T-cell (primary cell): ENCODE results near the gene MCF2L. TPM values are rescaled to one million over a fixed set of nuclear protein-coding genes. Genes with fewer than 3 reads are reported as not detected.

ENCODE experiments used
- ATAC-seq, 4 experiments: fragments of 200-7000 bp in 3 of 4; fragments of 150-1000 bp in 1 of 4; cut with Tn5 transposase; replicated peaks in 1 of 4; 1 replicate in 3 of 4; 2 replicates in 1 of 4; pipeline ENCODE4 v1.10.0; 2021; ENCODE audit warnings: moderate library complexity in 3 of 4, mild to moderate bottlenecking in 2 of 4, moderate number of reproducible peaks in 1 of 4
- CTCF ChIA-PET, 2 donors: fragments of 300-600 bp; sonication (Branson Sonifier 250); formaldehyde crosslinking; loops; one replicate each; lab custom pipeline; 2022; ENCODE audit warnings: antibody characterized with exemption in 2 of 2; lab: Charles Lee
- POLR2A ChIA-PET, 2 donors: fragments of 300-600 bp; sonication (Branson Sonifier 250); formaldehyde crosslinking; loops; one replicate each; lab custom pipeline; 2022; ENCODE audit warnings: antibody characterized with exemption in 2 of 2; lab: Charles Lee
- DNase-seq, 35 experiments: peaks; one replicate each; pipeline versions ENCODE4 v3.0.0 to v3.0.0-alpha.2; 2013 to 2023
- H3K27ac ChIP-seq: one replicate; pipeline ENCODE4 v1.5.1; 2013; ENCODE audit warnings: low read length
- H3K27me3 ChIP-seq, 2 experiments: replicated peaks in 1 of 2; 1 replicate in 1 of 2; 2 replicates in 1 of 2; pipeline versions ENCODE4 v1.6.1 to v1.7.0; 2013; ENCODE audit warnings: low read length in 1 of 2, mixed read lengths in 1 of 2; ENCODE audit not compliant: control insufficient read depth in 2 of 2, insufficient read depth in 2 of 2; ENCODE audit errors: extremely low read depth in 1 of 2
- H3K36me3 ChIP-seq, 2 donors: 1 replicate in 1 of 2; 2 replicates in 1 of 2; pipeline versions ENCODE4 v1.6.1 to v1.7.0; 2013; ENCODE audit warnings: low read length in 1 of 2; ENCODE audit not compliant: control insufficient read depth in 2 of 2, insufficient read depth in 1 of 2; ENCODE audit errors: extremely low read depth in 1 of 2
- H3K4me1 ChIP-seq, 2 experiments: 1 replicate in 1 of 2; 2 replicates in 1 of 2; pipeline versions ENCODE4 v1.6.1 to v1.7.0; 2013; ENCODE audit warnings: low read length in 2 of 2, mixed read lengths in 1 of 2; ENCODE audit not compliant: insufficient read depth in 2 of 2, control insufficient read depth in 1 of 2; ENCODE audit errors: extremely low read depth in 1 of 2
- H3K4me3 ChIP-seq, 2 donors: 1 replicate in 1 of 2; 2 replicates in 1 of 2; pipeline versions ENCODE4 v1.5.1 to v1.7.0; 2013; ENCODE audit warnings: mild to moderate bottlenecking in 2 of 2, low read length in 1 of 2, moderate library complexity in 1 of 2; ENCODE audit not compliant: control insufficient read depth in 1 of 2; ENCODE audit errors: extremely low read depth in 1 of 2
- H3K9me3 ChIP-seq: 2 replicates; pipeline ENCODE4 v1.7.0; 2013
- H3K27ac Mint-ChIP-seq, 2 donors: one replicate each; pipeline ENCODE4 v1.8.0; 2020 to 2021; ENCODE audit warnings: mild to moderate bottlenecking in 2 of 2, mixed read lengths in 2 of 2
- H3K27me3 Mint-ChIP-seq, 2 donors: one replicate each; pipeline ENCODE4 v1.8.0; 2021 to 2022; ENCODE audit warnings: mixed read lengths in 2 of 2
- H3K36me3 Mint-ChIP-seq: one replicate; pipeline ENCODE4 v1.8.0; 2021; ENCODE audit warnings: mixed read lengths
- H3K4me1 Mint-ChIP-seq, 3 donors: one replicate each; pipeline ENCODE4 v1.8.0; 2020 to 2022; ENCODE audit warnings: mixed read lengths in 3 of 3, mild to moderate bottlenecking in 1 of 3
- H3K4me3 Mint-ChIP-seq, 3 donors: one replicate each; pipeline ENCODE4 v1.8.0; 2020 to 2022; ENCODE audit warnings: mild to moderate bottlenecking in 3 of 3, mixed read lengths in 3 of 3, moderate library complexity in 3 of 3
- H3K9me3 Mint-ChIP-seq, 3 donors: one replicate each; pipeline ENCODE4 v1.8.0; 2020 to 2022; ENCODE audit warnings: mixed read lengths in 3 of 3
- WGBS: methylation state at CpG from one replicate; pipeline ENCODE4 v1.1.5; 2013; ENCODE audit warnings: missing lambda C conversion rate; ENCODE audit not compliant: insufficient coverage; 5-methylcytosine and 5-hydroxymethylcytosine counted together
- total RNA-seq, 35 experiments: library from RNA in 6 of 35; stranded (reverse) in 6 of 35; fragments of 120-200 nt in 1 of 35; gene quantifications; one replicate each; pipeline versions ENCODE4 v1.2.1 to v1.2.4 and lab custom pipeline; 2013 to 2026

Gene MCF2L
- total RNA-seq, 5 donors from 2014 or later (not counting 1 experiment from before 2014, with no cell fraction given) = 18.2 to 30.0 (median 24.7) TPM

- Mint-ChIP-seq H3K9me3 (peaks cover 0 to 10% (median 8%) of the 10 kb centered on the region in 3 donors), H3K27ac (no peak overlapping the region), H3K4me1 (no peaks in the 10 kb centered on the region), H3K36me3 (peaks cover 43% of the 10 kb centered on the region), H3K4me3 (no peak overlapping the region), H3K27me3 (no peaks in the 10 kb centered on the region)
- POLR2A ChIA-PET = no interaction called here
- H3K27ac ChIP-seq = no peak overlapping the region
- H3K9me3 ChIP-seq = peaks cover 3% of the 10 kb centered on the region
- no peak overlapping the region for H3K4me3 ChIP-seq
- no peaks in the 10 kb centered on the region for H3K27me3 ChIP-seq
- DNase-seq (no peak), ATAC-seq (no peak)
- CTCF ChIA-PET = no interaction called here
- H3K36me3 ChIP-seq = peaks cover 3 to 10% of the 10 kb centered on the region in 2 donors
- H3K4me1 ChIP-seq = no peaks in the 10 kb centered on the region
- 97% methylated on average over 10 of the region's 11 CpGs for WGBS
Measured at GRCh38 chr13:113073942-113074341, 104.9 kb downstream of the MCF2L start.

DNA sequence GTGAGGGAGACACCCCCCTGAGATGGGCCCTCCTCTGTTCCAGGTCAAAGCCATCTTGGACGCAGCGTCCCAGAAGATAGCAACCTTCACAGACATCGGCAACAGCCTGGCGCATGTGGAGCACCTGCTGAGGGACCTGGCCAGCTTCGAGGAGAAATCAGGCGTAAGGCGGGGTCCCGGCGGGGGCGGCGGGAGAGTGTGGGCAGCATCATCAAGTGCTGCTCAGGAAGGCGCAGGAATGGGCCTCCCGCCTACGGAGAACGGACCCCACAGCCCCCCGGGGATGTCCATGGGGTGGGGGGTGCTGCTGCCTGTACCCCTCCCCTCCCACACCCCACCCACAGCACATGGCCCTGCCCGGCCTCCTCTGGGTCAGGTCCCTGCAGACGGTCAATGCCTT is 105.4 kb downstream of the MCF2L start:
- H3K27ac ChIP-seq = no peak overlapping the region
- WGBS = 96% methylated on average over 13 of the region's 18 CpGs
- H3K4me3 ChIP-seq = no peak overlapping the region
- H3K9me3 Mint-ChIP-seq = peaks cover 0 to 10% (median 8%) of the 10 kb centered on the region in 3 donors
- peaks cover 3% of the 10 kb centered on the region for H3K9me3 ChIP-seq
- ATAC-seq (no peak), DNase-seq (no peak)
- H3K27ac Mint-ChIP-seq = no peak overlapping the region
- H3K4me3 Mint-ChIP-seq = no peak overlapping the region
- no peaks in the 10 kb centered on the region for H3K4me1 Mint-ChIP-seq
- H3K36me3 ChIP-seq = peaks cover 3 to 10% of the 10 kb centered on the region in 2 donors
- H3K27me3 Mint-ChIP-seq = no peaks in the 10 kb centered on the region
- H3K27me3 ChIP-seq = no peaks in the 10 kb centered on the region
- ChIA-PET CTCF (no interaction called here), POLR2A (no interaction called here)
- H3K4me1 ChIP-seq = no peaks in the 10 kb centered on the region
- H3K36me3 Mint-ChIP-seq = peaks cover 43% of the 10 kb centered on the region

DNA sequence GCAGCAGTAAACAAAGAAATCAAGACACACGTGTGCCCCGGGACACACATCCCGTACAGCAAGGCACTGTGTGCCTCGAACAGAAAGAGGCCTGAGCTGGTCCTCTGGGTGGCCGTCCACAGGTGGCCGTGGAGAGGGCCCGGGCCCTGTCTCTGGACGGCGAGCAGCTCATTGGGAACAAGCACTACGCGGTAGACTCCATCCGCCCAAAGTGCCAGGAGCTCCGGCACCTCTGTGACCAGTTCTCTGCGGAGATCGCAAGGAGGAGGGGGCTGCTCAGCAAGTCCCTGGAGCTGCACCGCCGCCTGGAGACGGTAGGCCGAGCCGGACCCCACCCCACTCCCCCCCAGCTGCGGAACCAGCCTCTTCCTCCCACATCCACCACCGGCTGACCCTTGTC is 105.9 kb downstream of the MCF2L start:
- DNase-seq (no peak), ATAC-seq (no peak)
- H3K9me3 ChIP-seq = peaks cover 3% of the 10 kb centered on the region
- no peaks in the 10 kb centered on the region for H3K4me1 Mint-ChIP-seq
- H3K27ac Mint-ChIP-seq = no peak overlapping the region
- H3K9me3 Mint-ChIP-seq = peaks cover 0 to 10% (median 8%) of the 10 kb centered on the region in 3 donors
- H3K36me3 ChIP-seq = peaks cover 3 to 10% of the 10 kb centered on the region in 2 donors
- H3K27me3 ChIP-seq = no peaks in the 10 kb centered on the region
- no peaks in the 10 kb centered on the region for H3K27me3 Mint-ChIP-seq
- peaks cover 43% of the 10 kb centered on the region for H3K36me3 Mint-ChIP-seq
- ChIA-PET POLR2A (no interaction called here), CTCF (no interaction called here)
- H3K27ac ChIP-seq = no peak overlapping the region
- 89% methylated on average over 15 of the region's 22 CpGs for WGBS
- H3K4me3 Mint-ChIP-seq = no peak overlapping the region
- H3K4me1 ChIP-seq = no peaks in the 10 kb centered on the region
- no peak overlapping the region for H3K4me3 ChIP-seq

DNA sequence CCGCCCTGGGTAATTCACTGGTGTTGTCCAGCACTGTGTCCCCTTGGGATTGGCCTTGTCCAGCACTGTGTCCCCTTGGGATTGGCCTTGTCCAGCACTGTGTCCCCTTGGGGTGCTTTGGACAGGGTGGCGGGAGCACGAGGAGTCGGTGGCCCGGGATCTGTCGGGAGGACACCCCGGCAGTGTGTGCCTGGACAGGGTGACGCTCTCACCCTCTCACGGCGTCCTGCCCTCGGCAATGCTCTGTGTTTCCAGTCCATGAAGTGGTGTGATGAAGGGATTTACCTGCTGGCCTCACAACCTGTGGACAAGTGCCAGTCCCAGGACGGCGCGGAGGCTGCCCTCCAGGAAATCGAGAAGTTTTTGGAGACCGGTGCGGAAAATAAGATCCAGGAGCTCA is 106.7 kb downstream of the MCF2L start:
- WGBS = 100% methylated on average over 17 of the region's 17 CpGs
- H3K9me3 Mint-ChIP-seq = peaks cover 0 to 10% (median 8%) of the 10 kb centered on the region in 3 donors
- ChIA-PET CTCF (no interaction called here), POLR2A (no interaction called here)
- H3K27ac Mint-ChIP-seq = no peak overlapping the region
- H3K27ac ChIP-seq = no peak overlapping the region
- peaks cover 3% of the 10 kb centered on the region for H3K9me3 ChIP-seq
- ATAC-seq (no peak), DNase-seq (no peak)
- H3K27me3 Mint-ChIP-seq = no peaks in the 10 kb centered on the region
- H3K4me1 Mint-ChIP-seq = no peaks in the 10 kb centered on the region
- H3K4me1 ChIP-seq = no peaks in the 10 kb centered on the region
- no peak overlapping the region for H3K4me3 Mint-ChIP-seq
- peaks cover 3 to 10% of the 10 kb centered on the region in 2 donors for H3K36me3 ChIP-seq
- no peaks in the 10 kb centered on the region for H3K27me3 ChIP-seq
- H3K36me3 Mint-ChIP-seq = peaks cover 37% of the 10 kb centered on the region
- no peak overlapping the region for H3K4me3 ChIP-seq

DNA sequence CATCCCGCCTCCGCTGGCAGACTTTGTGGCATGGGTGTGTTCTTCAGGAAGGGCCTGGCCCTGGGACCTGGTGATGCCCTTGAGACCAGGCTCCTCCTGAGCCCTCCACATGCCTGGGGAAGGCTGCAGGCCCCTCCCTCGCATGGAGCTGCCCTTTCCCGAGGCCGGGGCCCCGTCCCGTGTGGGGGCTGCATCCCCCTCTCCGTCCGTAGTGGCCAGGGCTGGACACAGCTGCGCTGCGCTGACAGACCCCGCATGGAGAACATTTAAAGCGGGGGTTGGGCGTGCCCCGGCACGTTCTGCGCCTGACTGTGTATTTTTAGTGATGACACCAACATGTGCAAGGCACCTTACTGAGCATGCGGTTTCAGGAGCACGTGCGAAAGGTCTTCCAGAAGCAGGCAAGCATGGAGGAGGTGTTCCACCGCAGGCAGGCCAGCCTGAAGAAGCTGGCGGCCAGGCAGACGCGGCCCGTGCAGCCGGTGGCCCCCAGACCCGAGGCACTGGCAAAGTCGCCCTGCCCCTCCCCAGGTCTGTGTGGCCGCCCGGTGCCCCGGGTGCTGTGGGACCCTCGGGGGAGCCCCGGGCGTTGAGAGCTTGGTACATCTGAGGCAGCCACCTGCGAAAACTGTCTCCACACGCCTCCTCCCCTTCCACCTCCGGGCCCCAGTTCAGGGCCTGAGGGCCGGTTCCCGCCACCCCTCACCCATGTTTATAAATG is 107.8 kb downstream of the MCF2L start:
- Histone ChIP-seq H3K27ac (no peak overlapping the region), H3K27me3 (no peaks in the 10 kb centered on the region), H3K4me3 (no peak overlapping the region), H3K4me1 (no peaks in the 10 kb centered on the region), H3K36me3 (peaks cover 3 to 10% of the 10 kb centered on the region in 2 donors), H3K9me3 (no peaks in the 10 kb centered on the region)
- H3K27me3 Mint-ChIP-seq = no peaks in the 10 kb centered on the region
- DNase-seq = no peak
- no peak overlapping the region for H3K4me3 Mint-ChIP-seq
- ChIA-PET CTCF (interaction anchor here in 1 of 2 donors (0.6 kb wide), 1 partner anchor 22 kb away, joined by 3 read pairs; no protein-coding TSS in a partner anchor), POLR2A (no interaction called here)
- ATAC-seq = no peak
- 94% methylated on average over 30 of the region's 39 CpGs for WGBS
- peaks cover 26% of the 10 kb centered on the region for H3K36me3 Mint-ChIP-seq
- H3K9me3 Mint-ChIP-seq = peaks cover 0 to 6% (median 5%) of the 10 kb centered on the region in 3 donors
- no peaks in the 10 kb centered on the region for H3K4me1 Mint-ChIP-seq
- H3K27ac Mint-ChIP-seq = no peak overlapping the region

- no peak overlapping the region for H3K4me3 Mint-ChIP-seq
- 88% methylated on average over 18 of the region's 20 CpGs for WGBS
- ATAC-seq (no peak), DNase-seq (no peak)
- H3K27ac ChIP-seq = no peak overlapping the region
- H3K9me3 Mint-ChIP-seq = no peaks in the 10 kb centered on the region
- ChIA-PET CTCF (no interaction called here), POLR2A (no interaction called here)
- H3K36me3 Mint-ChIP-seq = peaks cover 20% of the 10 kb centered on the region
- H3K4me1 ChIP-seq = no peaks in the 10 kb centered on the region
- H3K36me3 ChIP-seq = peaks cover 3 to 10% of the 10 kb centered on the region in 2 donors
- no peaks in the 10 kb centered on the region for H3K9me3 ChIP-seq
- no peaks in the 10 kb centered on the region for H3K27me3 Mint-ChIP-seq
- H3K27me3 ChIP-seq = no peaks in the 10 kb centered on the region
- H3K4me1 Mint-ChIP-seq = no peaks in the 10 kb centered on the region
- H3K4me3 ChIP-seq = no peak overlapping the region
- no peak overlapping the region for H3K27ac Mint-ChIP-seq
Measured at GRCh38 chr13:113077566-113077952, 108.5 kb downstream of the MCF2L start.
